HEK293 (cell line): Measurements from ENCODE around the gene UBAC2.

ENCODE experiments used
- CTCF ChIA-PET: fragments of 350-600 bp; formaldehyde crosslinking; extraction: SDS; loops from one replicate; lab custom pipeline; 2021; ENCODE audit warnings: antibody characterized with exemption; lab: Yijun Ruan, JAX
- POLR2A ChIA-PET: fragments of 300-600 bp; formaldehyde crosslinking; extraction: SDS; loops from one replicate; lab custom pipeline; 2020; ENCODE audit warnings: antibody characterized with exemption, inconsistent platforms; lab: Yijun Ruan, JAX
- H3K27ac ChIP-seq: fragments of 200-500 bp; sonication (Bioruptor generic); 2 replicates; pipeline ENCODE4 v1.5.1; 2014; ENCODE audit warnings: low read depth, low read length, control low read depth, inconsistent platforms; ENCODE audit errors: extremely low read depth
- H3K36me3 ChIP-seq, 2 experiments: fragments of 200-500 bp in 1 of 2; sonication (Bioruptor generic) in 1 of 2; 1 replicate in 1 of 2; 2 replicates in 1 of 2; pipeline ENCODE4 v1.5.1; 2014 to 2017; ENCODE audit warnings: inconsistent platforms in 2 of 2, low read length in 2 of 2; ENCODE audit not compliant: control insufficient read depth in 2 of 2, insufficient read depth in 1 of 2
- H3K4me1 ChIP-seq: fragments of 200-500 bp; sonication (Bioruptor generic); 2 replicates; pipeline ENCODE4 v1.5.1; 2014; ENCODE audit warnings: mild to moderate bottlenecking, low read length, inconsistent platforms; ENCODE audit not compliant: control insufficient read depth, insufficient read depth
- H3K4me3 ChIP-seq: 2 replicates; pipeline ENCODE4 v1.5.1; 2011; ENCODE audit warnings: low read depth, mild to moderate bottlenecking, control low read depth, low read length, moderate library complexity
- H3K9me3 ChIP-seq: fragments of 200-500 bp; sonication (Bioruptor generic); 2 replicates; pipeline ENCODE4 v1.5.1; 2014; ENCODE audit warnings: low read depth, low read length, inconsistent platforms; ENCODE audit not compliant: control insufficient read depth, insufficient read depth
- BCL11A ChIP-seq: fragments of 450-650 bp; formaldehyde crosslinking; IDR thresholded peaks from 2 replicates; pipeline ENCODE4 v1.5.1; 2016; ENCODE audit warnings: low read depth, missing biosample characterization, missing genetic modification characterization
- EGR2 ChIP-seq: fragments of 450-650 bp; formaldehyde crosslinking; IDR thresholded peaks from 2 replicates; pipeline ENCODE4 v1.5.1; 2016; ENCODE audit warnings: low read depth, missing biosample characterization, missing genetic modification characterization
- TCF7L2 ChIP-seq: IDR thresholded peaks from 2 replicates; pipeline ENCODE4 v1.6.1; 2011; ENCODE audit warnings: low read depth, mild to moderate bottlenecking, inconsistent platforms, low read length, moderate library complexity, borderline replicate concordance
- ZBTB1 ChIP-seq: fragments of 450-650 bp; formaldehyde crosslinking; IDR thresholded peaks from 2 replicates; pipeline ENCODE4 v1.5.1; 2016; ENCODE audit warnings: missing biosample characterization, missing genetic modification characterization
- ZBTB17 ChIP-seq: fragments of 450-650 bp; formaldehyde crosslinking; IDR thresholded peaks from 2 replicates; pipeline ENCODE4 v1.5.1; 2016; ENCODE audit warnings: missing biosample characterization, missing genetic modification characterization
- ZBTB44 ChIP-seq: fragments of 450-650 bp; IDR thresholded peaks from 2 replicates; pipeline ENCODE4 v1.5.1; 2018; ENCODE audit warnings: missing biosample characterization, mild to moderate bottlenecking, missing genetic modification characterization
- ZBTB48 ChIP-seq: fragments of 450-650 bp; formaldehyde crosslinking; IDR thresholded peaks from 2 replicates; pipeline ENCODE4 v1.5.1; 2016; ENCODE audit warnings: missing biosample characterization, missing genetic modification characterization
- ZFP69B ChIP-seq: fragments of 450-650 bp; formaldehyde crosslinking; IDR thresholded peaks from 2 replicates; pipeline ENCODE4 v1.5.1; 2016; ENCODE audit warnings: missing biosample characterization, missing genetic modification characterization
- ZNF10 ChIP-seq: fragments of 450-650 bp; formaldehyde crosslinking; IDR thresholded peaks from 2 replicates; pipeline ENCODE4 v1.5.1; 2017; ENCODE audit warnings: missing biosample characterization, missing genetic modification characterization
- ZNF112 ChIP-seq: fragments of 450-650 bp; formaldehyde crosslinking; IDR thresholded peaks from 2 replicates; pipeline ENCODE4 v1.5.0; 2017; ENCODE audit warnings: missing biosample characterization, missing genetic modification characterization
- ZNF114 ChIP-seq: fragments of 450-650 bp; formaldehyde crosslinking; IDR thresholded peaks from 2 replicates; pipeline ENCODE4 v1.5.0; 2017; ENCODE audit warnings: missing biosample characterization, missing genetic modification characterization
- ZNF362 ChIP-seq: fragments of 450-650 bp; formaldehyde crosslinking; IDR thresholded peaks from 2 replicates; pipeline ENCODE4 v1.5.1; 2016; ENCODE audit warnings: missing biosample characterization, missing genetic modification characterization
- ZNF423 ChIP-seq: fragments of 450-650 bp; formaldehyde crosslinking; IDR thresholded peaks from 2 replicates; pipeline ENCODE4 v1.5.1; 2016; ENCODE audit warnings: missing biosample characterization, missing genetic modification characterization
- ZNF677 ChIP-seq: fragments of 450-650 bp; IDR thresholded peaks from 2 replicates; pipeline ENCODE4 v1.5.0; 2018; ENCODE audit warnings: missing biosample characterization, mild to moderate bottlenecking, missing genetic modification characterization, moderate library complexity
- ZSCAN23 ChIP-seq: fragments of 450-650 bp; formaldehyde crosslinking; IDR thresholded peaks from 2 replicates; pipeline ENCODE4 v1.5.1; 2016; ENCODE audit warnings: missing biosample characterization, missing genetic modification characterization
- TF ChIP-seq, protein P1 (sequence below): fragments of 450-650 bp; formaldehyde crosslinking; IDR thresholded peaks from 2 replicates; pipeline ENCODE4 v1.5.1; 2016; ENCODE audit warnings: missing biosample characterization, missing genetic modification characterization, borderline replicate concordance
- TF ChIP-seq, protein P2 (sequence below): fragments of 450-650 bp; formaldehyde crosslinking; IDR thresholded peaks from 2 replicates; pipeline ENCODE4 v1.5.1; 2016; ENCODE audit warnings: missing biosample characterization, missing genetic modification characterization

The UBAC2 gene

GRCh38 chr13:99207511-99207910 is 6.9 kb downstream of the UBAC2 start:
- TF ChIP-seq BCL11A (tag by site-specific recombination) (no peak), ZNF362 (tag by site-specific recombination) (no peak), ZSCAN23 (tag by site-specific recombination) (no peak), ZNF10 (tag by site-specific recombination) (no peak), ZBTB1 (tag by site-specific recombination) (no peak), ZBTB44 (tag by site-specific recombination) (no peak), ZNF114 (tag by site-specific recombination) (no peak), ZNF112 (tag by site-specific recombination) (no peak), TCF7L2 (no peak), ZBTB17 (tag by site-specific recombination) (no peak), ZNF677 (tag by site-specific recombination) (no peak), ZFP69B (no peak), ZBTB48 (tag by site-specific recombination) (no peak), ZNF423 (tag by site-specific recombination) (no peak), EGR2 (tag by site-specific recombination) (no peak)
- TF ChIP-seq, protein P1, sequence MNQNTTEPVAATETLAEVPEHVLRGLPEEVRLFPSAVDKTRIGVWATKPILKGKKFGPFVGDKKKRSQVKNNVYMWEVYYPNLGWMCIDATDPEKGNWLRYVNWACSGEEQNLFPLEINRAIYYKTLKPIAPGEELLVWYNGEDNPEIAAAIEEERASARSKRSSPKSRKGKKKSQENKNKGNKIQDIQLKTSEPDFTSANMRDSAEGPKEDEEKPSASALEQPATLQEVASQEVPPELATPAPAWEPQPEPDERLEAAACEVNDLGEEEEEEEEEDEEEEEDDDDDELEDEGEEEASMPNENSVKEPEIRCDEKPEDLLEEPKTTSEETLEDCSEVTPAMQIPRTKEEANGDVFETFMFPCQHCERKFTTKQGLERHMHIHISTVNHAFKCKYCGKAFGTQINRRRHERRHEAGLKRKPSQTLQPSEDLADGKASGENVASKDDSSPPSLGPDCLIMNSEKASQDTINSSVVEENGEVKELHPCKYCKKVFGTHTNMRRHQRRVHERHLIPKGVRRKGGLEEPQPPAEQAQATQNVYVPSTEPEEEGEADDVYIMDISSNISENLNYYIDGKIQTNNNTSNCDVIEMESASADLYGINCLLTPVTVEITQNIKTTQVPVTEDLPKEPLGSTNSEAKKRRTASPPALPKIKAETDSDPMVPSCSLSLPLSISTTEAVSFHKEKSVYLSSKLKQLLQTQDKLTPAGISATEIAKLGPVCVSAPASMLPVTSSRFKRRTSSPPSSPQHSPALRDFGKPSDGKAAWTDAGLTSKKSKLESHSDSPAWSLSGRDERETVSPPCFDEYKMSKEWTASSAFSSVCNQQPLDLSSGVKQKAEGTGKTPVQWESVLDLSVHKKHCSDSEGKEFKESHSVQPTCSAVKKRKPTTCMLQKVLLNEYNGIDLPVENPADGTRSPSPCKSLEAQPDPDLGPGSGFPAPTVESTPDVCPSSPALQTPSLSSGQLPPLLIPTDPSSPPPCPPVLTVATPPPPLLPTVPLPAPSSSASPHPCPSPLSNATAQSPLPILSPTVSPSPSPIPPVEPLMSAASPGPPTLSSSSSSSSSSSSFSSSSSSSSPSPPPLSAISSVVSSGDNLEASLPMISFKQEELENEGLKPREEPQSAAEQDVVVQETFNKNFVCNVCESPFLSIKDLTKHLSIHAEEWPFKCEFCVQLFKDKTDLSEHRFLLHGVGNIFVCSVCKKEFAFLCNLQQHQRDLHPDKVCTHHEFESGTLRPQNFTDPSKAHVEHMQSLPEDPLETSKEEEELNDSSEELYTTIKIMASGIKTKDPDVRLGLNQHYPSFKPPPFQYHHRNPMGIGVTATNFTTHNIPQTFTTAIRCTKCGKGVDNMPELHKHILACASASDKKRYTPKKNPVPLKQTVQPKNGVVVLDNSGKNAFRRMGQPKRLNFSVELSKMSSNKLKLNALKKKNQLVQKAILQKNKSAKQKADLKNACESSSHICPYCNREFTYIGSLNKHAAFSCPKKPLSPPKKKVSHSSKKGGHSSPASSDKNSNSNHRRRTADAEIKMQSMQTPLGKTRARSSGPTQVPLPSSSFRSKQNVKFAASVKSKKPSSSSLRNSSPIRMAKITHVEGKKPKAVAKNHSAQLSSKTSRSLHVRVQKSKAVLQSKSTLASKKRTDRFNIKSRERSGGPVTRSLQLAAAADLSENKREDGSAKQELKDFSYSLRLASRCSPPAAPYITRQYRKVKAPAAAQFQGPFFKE (tag by site-specific recombination), result no peak
- TF ChIP-seq, protein P2, sequence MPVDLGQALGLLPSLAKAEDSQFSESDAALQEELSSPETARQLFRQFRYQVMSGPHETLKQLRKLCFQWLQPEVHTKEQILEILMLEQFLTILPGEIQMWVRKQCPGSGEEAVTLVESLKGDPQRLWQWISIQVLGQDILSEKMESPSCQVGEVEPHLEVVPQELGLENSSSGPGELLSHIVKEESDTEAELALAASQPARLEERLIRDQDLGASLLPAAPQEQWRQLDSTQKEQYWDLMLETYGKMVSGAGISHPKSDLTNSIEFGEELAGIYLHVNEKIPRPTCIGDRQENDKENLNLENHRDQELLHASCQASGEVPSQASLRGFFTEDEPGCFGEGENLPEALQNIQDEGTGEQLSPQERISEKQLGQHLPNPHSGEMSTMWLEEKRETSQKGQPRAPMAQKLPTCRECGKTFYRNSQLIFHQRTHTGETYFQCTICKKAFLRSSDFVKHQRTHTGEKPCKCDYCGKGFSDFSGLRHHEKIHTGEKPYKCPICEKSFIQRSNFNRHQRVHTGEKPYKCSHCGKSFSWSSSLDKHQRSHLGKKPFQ, result no peak
- TF ChIP-seq, all 188 proteins: peak for 0
- Histone ChIP-seq H3K4me1 (no peaks in the 10 kb centered on the region), H3K9me3 (no peaks in the 10 kb centered on the region), H3K36me3 (peaks cover 0 to 8% of the 10 kb centered on the region in 2 experiments; a peak in 1 of 3 replicates), H3K4me3 (no peak overlapping the region), H3K27ac (no peak overlapping the region)
- ChIA-PET POLR2A (no interaction called here), CTCF (interaction anchor here (0.6 to 1.0 kb wide), 2 partner anchors 31 to 774 kb away, joined by 5 read pairs; no protein-coding TSS in a partner anchor)
